K562 (cell line): ENCODE measurements around the gene LRP6. TPM values are rescaled to one million over a fixed set of nuclear protein-coding genes. Genes with fewer than 3 reads are reported as not detected.

ENCODE experiments used
- ARID1B ChIP-seq: fragments of 450-650 bp; IDR thresholded peaks from 2 replicates; pipeline ENCODE4 v1.6.1; 2016; ENCODE audit warnings: antibody characterized with exemption, mild to moderate bottlenecking, inconsistent platforms
- BRD4 ChIP-seq: fragments of 200-600 bp; sonication (generic); IDR thresholded peaks from 2 replicates; pipeline ENCODE4 v1.6.1; 2017; ENCODE audit warnings: inconsistent platforms
- CLOCK ChIP-seq: fragments of 250-450 bp; sonication (Bioruptor Pico); IDR thresholded peaks from 2 replicates; pipeline ENCODE4 v1.4.0; 2020; ENCODE audit warnings: mild to moderate bottlenecking, moderate library complexity, borderline replicate concordance
- GATAD2A ChIP-seq: fragments of 450-650 bp; IDR thresholded peaks from 2 replicates; pipeline ENCODE4 v1.6.1; 2017
- LARP7 ChIP-seq: fragments of 450-650 bp; IDR thresholded peaks from 2 replicates; pipeline ENCODE4 v1.6.1; 2016
- NCOR1 ChIP-seq: fragments of 450-650 bp; IDR thresholded peaks from 2 replicates; pipeline ENCODE4 v1.6.1; 2016; ENCODE audit warnings: mild to moderate bottlenecking, moderate library complexity
- NONO ChIP-seq, 2 experiments: fragments of 200-400 bp in 1 of 2; fragments of 450-650 bp in 1 of 2; formaldehyde crosslinking in 1 of 2; IDR thresholded peaks; 2 replicates each; pipeline ENCODE4 v1.6.1; 2017; ENCODE audit warnings: low read depth in 2 of 2, mild to moderate bottlenecking in 2 of 2, moderate library complexity in 2 of 2, low read length in 1 of 2
- ZNF232 ChIP-seq: sonication (generic); formaldehyde crosslinking; IDR thresholded peaks from 2 replicates; pipeline ENCODE4 v1.8.0; 2022; ENCODE audit warnings: mild to moderate bottlenecking, missing genetic modification reagents
- ZNF592 ChIP-seq: fragments of 450-650 bp; IDR thresholded peaks from 2 replicates; pipeline ENCODE4 v1.6.1; 2017; ENCODE audit warnings: antibody characterized with exemption, mild to moderate bottlenecking
- ZNF668 ChIP-seq: fragments of 250-450 bp; sonication (Bioruptor Pico); IDR thresholded peaks from 2 replicates; pipeline ENCODE4 v1.8.0; 2022; ENCODE audit warnings: mild to moderate bottlenecking, inconsistent platforms
- polyA plus RNA-seq, 8 experiments: library from polyadenylated mRNA; depleted of rRNA in 4 of 8; stranded (reverse) in 5 of 8; unstranded in 3 of 8; fragments of >200 nt; fragmentation: Nextera tagmentation in 2 of 8; fragmentation: Illumina TruSeq in 1 of 8; extraction: Ambion mirVana in 2 of 8; extraction: Trizol in 1 of 8; gene quantifications; 2 replicates each; pipeline versions ENCODE4 v1.2.1 to v1.2.3, GENCODE V29; 2011 to 2014; ENCODE audit warnings: inconsistent platforms in 1 of 8, missing spikeins in 1 of 8
- total RNA-seq, 7 experiments: library from RNA; depleted of rRNA in 6 of 7; stranded (reverse); fragments of >200 nt in 6 of 7; fragmentation: Illumina TruSeq in 2 of 7; extraction: Trizol in 2 of 7; gene quantifications; 2 replicates each; pipeline versions ENCODE4 v1.2.1 to v1.2.3, GENCODE V29; 2011 to 2021; ENCODE audit warnings: low replicate concordance in 1 of 7
- TF ChIP-seq, protein P1 (sequence below): fragments of 200-800 bp; sonication (Bioruptor generic); IDR thresholded peaks from 2 replicates; pipeline ENCODE4 v1.6.1; 2016; ENCODE audit warnings: missing genetic modification characterization, missing compliant biosample characterization
- TF ChIP-seq, protein P2 (sequence below): fragments of 250-450 bp; sonication (Bioruptor Pico); IDR thresholded peaks from 2 replicates; pipeline ENCODE4 v1.5.0; 2021
- TF ChIP-seq, protein P3 (sequence below): sonication (generic); formaldehyde crosslinking; IDR thresholded peaks from 2 replicates; pipeline ENCODE4 v1.8.1; 2022; ENCODE audit warnings: missing genetic modification reagents

LRP6 gene
- total and polyA plus RNA-seq, 9 of the 15 experiments (the other 6 are each of a cell fraction or from before 2014, with no cell fraction given): 3.0 to 17.0 (median 10.8) TPM

DNA sequence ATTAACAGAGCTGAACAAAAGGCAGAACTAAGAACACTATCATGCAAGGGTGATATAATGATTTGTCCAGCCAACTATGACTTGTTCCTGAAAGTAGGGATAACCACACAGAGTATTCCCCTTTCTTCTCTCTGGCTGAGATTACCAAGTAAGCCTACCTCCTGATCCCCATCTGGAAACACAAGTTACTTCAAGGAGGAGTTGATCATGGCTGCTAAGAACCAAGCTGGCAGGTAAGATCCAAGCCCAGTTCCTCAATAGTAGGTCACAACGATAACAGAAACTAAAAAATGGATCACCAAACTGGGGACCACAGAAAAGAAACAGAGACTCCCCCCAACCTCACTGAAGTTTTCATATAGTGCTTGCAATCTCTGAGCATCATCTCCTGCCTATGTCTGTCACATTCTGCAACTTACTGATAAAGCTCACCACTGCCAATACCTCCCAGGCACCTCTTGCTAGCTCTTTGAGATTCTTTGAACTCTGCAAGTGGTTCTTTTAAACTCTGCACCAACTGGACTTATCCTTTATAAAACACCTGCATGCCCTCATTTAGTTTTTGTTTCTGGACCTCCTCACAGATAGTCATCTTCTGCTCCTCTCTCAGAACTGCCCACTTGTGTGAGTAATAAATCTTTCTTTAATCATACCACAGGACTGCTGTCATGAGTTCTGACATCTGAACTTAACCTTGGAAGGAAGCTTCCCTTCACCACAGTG lies 76.6 kb downstream of the LRP6 start (continued):
- TF ChIP-seq, protein P1, sequence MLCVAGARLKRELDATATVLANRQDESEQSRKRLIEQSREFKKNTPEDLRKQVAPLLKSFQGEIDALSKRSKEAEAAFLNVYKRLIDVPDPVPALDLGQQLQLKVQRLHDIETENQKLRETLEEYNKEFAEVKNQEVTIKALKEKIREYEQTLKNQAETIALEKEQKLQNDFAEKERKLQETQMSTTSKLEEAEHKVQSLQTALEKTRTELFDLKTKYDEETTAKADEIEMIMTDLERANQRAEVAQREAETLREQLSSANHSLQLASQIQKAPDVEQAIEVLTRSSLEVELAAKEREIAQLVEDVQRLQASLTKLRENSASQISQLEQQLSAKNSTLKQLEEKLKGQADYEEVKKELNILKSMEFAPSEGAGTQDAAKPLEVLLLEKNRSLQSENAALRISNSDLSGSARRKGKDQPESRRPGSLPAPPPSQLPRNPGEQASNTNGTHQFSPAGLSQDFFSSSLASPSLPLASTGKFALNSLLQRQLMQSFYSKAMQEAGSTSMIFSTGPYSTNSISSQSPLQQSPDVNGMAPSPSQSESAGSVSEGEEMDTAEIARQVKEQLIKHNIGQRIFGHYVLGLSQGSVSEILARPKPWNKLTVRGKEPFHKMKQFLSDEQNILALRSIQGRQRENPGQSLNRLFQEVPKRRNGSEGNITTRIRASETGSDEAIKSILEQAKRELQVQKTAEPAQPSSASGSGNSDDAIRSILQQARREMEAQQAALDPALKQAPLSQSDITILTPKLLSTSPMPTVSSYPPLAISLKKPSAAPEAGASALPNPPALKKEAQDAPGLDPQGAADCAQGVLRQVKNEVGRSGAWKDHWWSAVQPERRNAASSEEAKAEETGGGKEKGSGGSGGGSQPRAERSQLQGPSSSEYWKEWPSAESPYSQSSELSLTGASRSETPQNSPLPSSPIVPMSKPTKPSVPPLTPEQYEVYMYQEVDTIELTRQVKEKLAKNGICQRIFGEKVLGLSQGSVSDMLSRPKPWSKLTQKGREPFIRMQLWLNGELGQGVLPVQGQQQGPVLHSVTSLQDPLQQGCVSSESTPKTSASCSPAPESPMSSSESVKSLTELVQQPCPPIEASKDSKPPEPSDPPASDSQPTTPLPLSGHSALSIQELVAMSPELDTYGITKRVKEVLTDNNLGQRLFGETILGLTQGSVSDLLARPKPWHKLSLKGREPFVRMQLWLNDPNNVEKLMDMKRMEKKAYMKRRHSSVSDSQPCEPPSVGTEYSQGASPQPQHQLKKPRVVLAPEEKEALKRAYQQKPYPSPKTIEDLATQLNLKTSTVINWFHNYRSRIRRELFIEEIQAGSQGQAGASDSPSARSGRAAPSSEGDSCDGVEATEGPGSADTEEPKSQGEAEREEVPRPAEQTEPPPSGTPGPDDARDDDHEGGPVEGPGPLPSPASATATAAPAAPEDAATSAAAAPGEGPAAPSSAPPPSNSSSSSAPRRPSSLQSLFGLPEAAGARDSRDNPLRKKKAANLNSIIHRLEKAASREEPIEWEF (CRISPR knock-in tag): no peak
- TF ChIP-seq ZNF232 (CRISPR knock-in tag) (no peak), NONO (IDR thresholded peaks at IDR 0.05; ENCODE audit: low read depth in 2 of 2, low read length in 1 of 2) (no peak), LARP7 (no peak), ZNF668 (no peak), NCOR1 (peak; percentile 76), BRD4 (no peak), ARID1B (peak; percentile 95), CLOCK (CRISPR knock-in tag) (no peak), ZNF592 (no peak), GATAD2A (no peak)
- TF ChIP-seq, protein P2, sequence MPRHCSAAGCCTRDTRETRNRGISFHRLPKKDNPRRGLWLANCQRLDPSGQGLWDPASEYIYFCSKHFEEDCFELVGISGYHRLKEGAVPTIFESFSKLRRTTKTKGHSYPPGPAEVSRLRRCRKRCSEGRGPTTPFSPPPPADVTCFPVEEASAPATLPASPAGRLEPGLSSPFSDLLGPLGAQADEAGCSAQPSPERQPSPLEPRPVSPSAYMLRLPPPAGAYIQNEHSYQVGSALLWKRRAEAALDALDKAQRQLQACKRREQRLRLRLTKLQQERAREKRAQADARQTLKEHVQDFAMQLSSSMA (CRISPR knock-in tag): no peak
- TF ChIP-seq, protein P3, sequence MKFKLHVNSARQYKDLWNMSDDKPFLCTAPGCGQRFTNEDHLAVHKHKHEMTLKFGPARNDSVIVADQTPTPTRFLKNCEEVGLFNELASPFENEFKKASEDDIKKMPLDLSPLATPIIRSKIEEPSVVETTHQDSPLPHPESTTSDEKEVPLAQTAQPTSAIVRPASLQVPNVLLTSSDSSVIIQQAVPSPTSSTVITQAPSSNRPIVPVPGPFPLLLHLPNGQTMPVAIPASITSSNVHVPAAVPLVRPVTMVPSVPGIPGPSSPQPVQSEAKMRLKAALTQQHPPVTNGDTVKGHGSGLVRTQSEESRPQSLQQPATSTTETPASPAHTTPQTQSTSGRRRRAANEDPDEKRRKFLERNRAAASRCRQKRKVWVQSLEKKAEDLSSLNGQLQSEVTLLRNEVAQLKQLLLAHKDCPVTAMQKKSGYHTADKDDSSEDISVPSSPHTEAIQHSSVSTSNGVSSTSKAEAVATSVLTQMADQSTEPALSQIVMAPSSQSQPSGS (CRISPR knock-in tag): no peak
